ENCODE results near the gene IGFBP4. TPM values are rescaled to one million over a fixed set of nuclear protein-coding genes. Genes with fewer than 3 reads are reported as not detected.

The IGFBP4 gene
- total and polyA plus RNA-seq, 2 of the 13 experiments (the other 11 are each of a cell fraction or from before 2014, with no cell fraction given): 4.1 to 49.0 TPM

DNA sequence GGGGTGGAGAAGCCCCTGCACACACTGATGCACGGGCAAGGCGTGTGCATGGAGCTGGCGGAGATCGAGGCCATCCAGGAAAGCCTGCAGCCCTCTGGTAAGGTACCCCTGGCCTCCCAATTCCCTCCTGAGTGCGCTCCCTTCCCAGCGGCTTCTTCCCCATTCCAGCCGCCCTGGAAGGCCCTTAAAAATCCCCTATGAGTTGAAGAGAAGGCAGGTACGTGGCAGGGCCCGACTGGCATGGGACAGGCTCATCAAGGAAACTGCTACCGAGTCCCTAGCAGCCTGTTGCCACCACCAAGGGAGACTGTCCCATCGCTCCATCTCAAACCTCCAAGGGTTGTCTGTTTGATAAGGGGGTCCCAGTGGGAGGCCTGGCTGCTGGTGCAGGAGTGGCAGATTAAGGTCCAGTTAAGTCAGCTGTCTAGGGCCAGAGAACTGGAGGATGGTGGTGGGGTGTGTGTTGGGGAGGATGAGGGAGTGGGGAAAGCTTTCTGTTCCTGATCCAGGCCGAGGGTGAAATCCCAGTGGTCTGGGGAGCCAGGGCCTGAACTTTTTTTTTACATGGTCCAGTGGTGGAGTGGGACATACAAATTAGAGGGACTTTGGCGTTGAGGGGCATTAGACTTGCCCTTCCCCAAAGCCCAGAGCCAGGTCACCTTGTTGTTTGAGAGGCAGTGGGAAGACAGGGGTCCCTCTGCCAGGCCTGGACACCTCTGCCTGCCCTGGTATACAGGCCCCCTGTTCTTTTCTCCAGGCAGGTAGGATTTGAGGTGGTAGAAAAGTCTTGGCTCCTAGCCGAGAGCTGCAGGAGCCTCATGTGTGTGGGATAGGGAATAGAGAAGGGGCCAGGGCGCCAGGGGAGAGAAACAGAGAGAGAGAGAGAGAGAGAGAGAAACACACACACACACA, 994 bp downstream of the IGFBP4 start (continued):
- TF ChIP-seq CAMTA2 (CRISPR knock-in tag; IDR thresholded peaks at IDR 0.05; ENCODE audit: borderline replicate concordance): 0 out of 2 replicates have a peak, but pooled peaks have one; percentile 54
- no peak for TF ChIP-seq ZNF207 (IDR thresholded peaks at IDR 0.05; ENCODE audit: borderline replicate concordance)
- TF ChIP-seq ZNF781 (CRISPR knock-in tag; IDR thresholded peaks at IDR 0.05; ENCODE audit: borderline replicate concordance, not compliant biosample characterization): peak; percentile 58
- TF ChIP-seq, protein P1, sequence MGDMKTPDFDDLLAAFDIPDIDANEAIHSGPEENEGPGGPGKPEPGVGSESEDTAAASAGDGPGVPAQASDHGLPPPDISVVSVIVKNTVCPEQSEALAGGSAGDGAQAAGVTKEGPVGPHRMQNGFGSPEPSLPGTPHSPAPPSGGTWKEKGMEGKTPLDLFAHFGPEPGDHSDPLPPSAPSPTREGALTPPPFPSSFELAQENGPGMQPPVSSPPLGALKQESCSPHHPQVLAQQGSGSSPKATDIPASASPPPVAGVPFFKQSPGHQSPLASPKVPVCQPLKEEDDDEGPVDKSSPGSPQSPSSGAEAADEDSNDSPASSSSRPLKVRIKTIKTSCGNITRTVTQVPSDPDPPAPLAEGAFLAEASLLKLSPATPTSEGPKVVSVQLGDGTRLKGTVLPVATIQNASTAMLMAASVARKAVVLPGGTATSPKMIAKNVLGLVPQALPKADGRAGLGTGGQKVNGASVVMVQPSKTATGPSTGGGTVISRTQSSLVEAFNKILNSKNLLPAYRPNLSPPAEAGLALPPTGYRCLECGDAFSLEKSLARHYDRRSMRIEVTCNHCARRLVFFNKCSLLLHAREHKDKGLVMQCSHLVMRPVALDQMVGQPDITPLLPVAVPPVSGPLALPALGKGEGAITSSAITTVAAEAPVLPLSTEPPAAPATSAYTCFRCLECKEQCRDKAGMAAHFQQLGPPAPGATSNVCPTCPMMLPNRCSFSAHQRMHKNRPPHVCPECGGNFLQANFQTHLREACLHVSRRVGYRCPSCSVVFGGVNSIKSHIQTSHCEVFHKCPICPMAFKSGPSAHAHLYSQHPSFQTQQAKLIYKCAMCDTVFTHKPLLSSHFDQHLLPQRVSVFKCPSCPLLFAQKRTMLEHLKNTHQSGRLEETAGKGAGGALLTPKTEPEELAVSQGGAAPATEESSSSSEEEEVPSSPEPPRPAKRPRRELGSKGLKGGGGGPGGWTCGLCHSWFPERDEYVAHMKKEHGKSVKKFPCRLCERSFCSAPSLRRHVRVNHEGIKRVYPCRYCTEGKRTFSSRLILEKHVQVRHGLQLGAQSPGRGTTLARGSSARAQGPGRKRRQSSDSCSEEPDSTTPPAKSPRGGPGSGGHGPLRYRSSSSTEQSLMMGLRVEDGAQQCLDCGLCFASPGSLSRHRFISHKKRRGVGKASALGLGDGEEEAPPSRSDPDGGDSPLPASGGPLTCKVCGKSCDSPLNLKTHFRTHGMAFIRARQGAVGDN (CRISPR knock-in tag; IDR thresholded peaks at IDR 0.05): peak; percentile 48; the same call in 1 of the 2 replicates
- peak; percentile 1; the same call in 1 of the 2 replicates for TF ChIP-seq FOSL2 (CRISPR knock-in tag; IDR thresholded peaks at IDR 0.05)
- TF ChIP-seq HNRNPL (IDR thresholded peaks at IDR 0.05; ENCODE audit: low read depth, low read length): 0 out of 2 replicates have a peak, but pooled peaks have one; percentile 3
- 0 out of 2 replicates have a peak, but pooled peaks have one; percentile 10 for TF ChIP-seq KDM2A (CRISPR knock-in tag; IDR thresholded peaks at IDR 0.05; ENCODE audit: borderline replicate concordance, low read depth)
- TF ChIP-seq, protein P2, sequence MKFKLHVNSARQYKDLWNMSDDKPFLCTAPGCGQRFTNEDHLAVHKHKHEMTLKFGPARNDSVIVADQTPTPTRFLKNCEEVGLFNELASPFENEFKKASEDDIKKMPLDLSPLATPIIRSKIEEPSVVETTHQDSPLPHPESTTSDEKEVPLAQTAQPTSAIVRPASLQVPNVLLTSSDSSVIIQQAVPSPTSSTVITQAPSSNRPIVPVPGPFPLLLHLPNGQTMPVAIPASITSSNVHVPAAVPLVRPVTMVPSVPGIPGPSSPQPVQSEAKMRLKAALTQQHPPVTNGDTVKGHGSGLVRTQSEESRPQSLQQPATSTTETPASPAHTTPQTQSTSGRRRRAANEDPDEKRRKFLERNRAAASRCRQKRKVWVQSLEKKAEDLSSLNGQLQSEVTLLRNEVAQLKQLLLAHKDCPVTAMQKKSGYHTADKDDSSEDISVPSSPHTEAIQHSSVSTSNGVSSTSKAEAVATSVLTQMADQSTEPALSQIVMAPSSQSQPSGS (CRISPR knock-in tag; IDR thresholded peaks at IDR 0.05): no peak
- TF ChIP-seq, protein P3, sequence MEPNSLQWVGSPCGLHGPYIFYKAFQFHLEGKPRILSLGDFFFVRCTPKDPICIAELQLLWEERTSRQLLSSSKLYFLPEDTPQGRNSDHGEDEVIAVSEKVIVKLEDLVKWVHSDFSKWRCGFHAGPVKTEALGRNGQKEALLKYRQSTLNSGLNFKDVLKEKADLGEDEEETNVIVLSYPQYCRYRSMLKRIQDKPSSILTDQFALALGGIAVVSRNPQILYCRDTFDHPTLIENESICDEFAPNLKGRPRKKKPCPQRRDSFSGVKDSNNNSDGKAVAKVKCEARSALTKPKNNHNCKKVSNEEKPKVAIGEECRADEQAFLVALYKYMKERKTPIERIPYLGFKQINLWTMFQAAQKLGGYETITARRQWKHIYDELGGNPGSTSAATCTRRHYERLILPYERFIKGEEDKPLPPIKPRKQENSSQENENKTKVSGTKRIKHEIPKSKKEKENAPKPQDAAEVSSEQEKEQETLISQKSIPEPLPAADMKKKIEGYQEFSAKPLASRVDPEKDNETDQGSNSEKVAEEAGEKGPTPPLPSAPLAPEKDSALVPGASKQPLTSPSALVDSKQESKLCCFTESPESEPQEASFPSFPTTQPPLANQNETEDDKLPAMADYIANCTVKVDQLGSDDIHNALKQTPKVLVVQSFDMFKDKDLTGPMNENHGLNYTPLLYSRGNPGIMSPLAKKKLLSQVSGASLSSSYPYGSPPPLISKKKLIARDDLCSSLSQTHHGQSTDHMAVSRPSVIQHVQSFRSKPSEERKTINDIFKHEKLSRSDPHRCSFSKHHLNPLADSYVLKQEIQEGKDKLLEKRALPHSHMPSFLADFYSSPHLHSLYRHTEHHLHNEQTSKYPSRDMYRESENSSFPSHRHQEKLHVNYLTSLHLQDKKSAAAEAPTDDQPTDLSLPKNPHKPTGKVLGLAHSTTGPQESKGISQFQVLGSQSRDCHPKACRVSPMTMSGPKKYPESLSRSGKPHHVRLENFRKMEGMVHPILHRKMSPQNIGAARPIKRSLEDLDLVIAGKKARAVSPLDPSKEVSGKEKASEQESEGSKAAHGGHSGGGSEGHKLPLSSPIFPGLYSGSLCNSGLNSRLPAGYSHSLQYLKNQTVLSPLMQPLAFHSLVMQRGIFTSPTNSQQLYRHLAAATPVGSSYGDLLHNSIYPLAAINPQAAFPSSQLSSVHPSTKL (CRISPR knock-in tag; IDR thresholded peaks at IDR 0.05): 0 out of 2 replicates have a peak, but pooled peaks have one; percentile 5
- TF ChIP-seq, protein P4, sequence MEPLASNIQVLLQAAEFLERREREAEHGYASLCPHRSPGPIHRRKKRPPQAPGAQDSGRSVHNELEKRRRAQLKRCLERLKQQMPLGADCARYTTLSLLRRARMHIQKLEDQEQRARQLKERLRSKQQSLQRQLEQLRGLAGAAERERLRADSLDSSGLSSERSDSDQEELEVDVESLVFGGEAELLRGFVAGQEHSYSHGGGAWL (CRISPR knock-in tag; IDR thresholded peaks at IDR 0.05): 0 out of 2 replicates have a peak, but pooled peaks have one; percentile 17
- peak; percentile 39; the same call in 1 of the 2 replicates for TF ChIP-seq ZNF747 (CRISPR knock-in tag; IDR thresholded peaks at IDR 0.05; ENCODE audit: borderline replicate concordance)
- TF ChIP-seq SIN3A (IDR thresholded peaks at IDR 0.05; ENCODE audit: borderline replicate concordance, low read depth, low read length): 0 out of 2 replicates have a peak, but pooled peaks have one; percentile 2
- TF ChIP-seq ZNF737 (CRISPR knock-in tag; IDR thresholded peaks at IDR 0.05; ENCODE audit: borderline replicate concordance): 0 out of 2 replicates have a peak, but pooled peaks have one; percentile 16
- TF ChIP-seq SSRP1 (CRISPR knock-in tag; IDR thresholded peaks at IDR 0.05): 0 out of 2 replicates have a peak, but pooled peaks have one; percentile 49
- TF ChIP-seq, protein P5, sequence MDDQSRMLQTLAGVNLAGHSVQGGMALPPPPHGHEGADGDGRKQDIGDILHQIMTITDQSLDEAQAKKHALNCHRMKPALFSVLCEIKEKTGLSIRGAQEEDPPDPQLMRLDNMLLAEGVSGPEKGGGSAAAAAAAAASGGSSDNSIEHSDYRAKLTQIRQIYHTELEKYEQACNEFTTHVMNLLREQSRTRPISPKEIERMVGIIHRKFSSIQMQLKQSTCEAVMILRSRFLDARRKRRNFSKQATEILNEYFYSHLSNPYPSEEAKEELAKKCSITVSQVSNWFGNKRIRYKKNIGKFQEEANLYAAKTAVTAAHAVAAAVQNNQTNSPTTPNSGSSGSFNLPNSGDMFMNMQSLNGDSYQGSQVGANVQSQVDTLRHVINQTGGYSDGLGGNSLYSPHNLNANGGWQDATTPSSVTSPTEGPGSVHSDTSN (CRISPR knock-in tag; IDR thresholded peaks at IDR 0.05; ENCODE audit: borderline replicate concordance): 0 out of 2 replicates have a peak, but pooled peaks have one; percentile 2

Data from HepG2 (cell line).